Measurements from ENCODE around the gene TMSB15B.
A peak's percentile ranks its signal among the peaks of the same experiment; 100 is the strongest.
"Not testable (repeated sequence)": the region's sequence is repeated elsewhere in the genome, so short reads cannot be mapped to it uniquely, and the experiment has no call there.

TMSB15B gene

GRCh38 chrX:103962411-103963278 lies at the start of gene TMSB15B:
TMSB15B (plus strand) TSS chrX:103962627.
- DNase-seq (ENCODE audit: low spot score), result not testable (repeated sequence)

GRCh38 chrX:103913356-103914020 lies 48.9 kb upstream of the TMSB15B start:
- no peak for TF ChIP-seq CTCF (IDR thresholded peaks at IDR 0.05; ENCODE audit: extremely low read depth, missing control alignments)

GRCh38 chrX:103918050-103918449 lies 44.4 kb upstream of the TMSB15B start:
- peak; percentile 47 for TF ChIP-seq CTCF (IDR thresholded peaks at IDR 0.05; ENCODE audit: extremely low read depth, missing control alignments)
- peak; percentile 56 for DNase-seq (ENCODE audit: low spot score)

More at GRCh38 chrX:103913356-103914020, 48.9 kb upstream of the TMSB15B start:
- DNase-seq (ENCODE audit: low spot score), result no peak

DNA sequence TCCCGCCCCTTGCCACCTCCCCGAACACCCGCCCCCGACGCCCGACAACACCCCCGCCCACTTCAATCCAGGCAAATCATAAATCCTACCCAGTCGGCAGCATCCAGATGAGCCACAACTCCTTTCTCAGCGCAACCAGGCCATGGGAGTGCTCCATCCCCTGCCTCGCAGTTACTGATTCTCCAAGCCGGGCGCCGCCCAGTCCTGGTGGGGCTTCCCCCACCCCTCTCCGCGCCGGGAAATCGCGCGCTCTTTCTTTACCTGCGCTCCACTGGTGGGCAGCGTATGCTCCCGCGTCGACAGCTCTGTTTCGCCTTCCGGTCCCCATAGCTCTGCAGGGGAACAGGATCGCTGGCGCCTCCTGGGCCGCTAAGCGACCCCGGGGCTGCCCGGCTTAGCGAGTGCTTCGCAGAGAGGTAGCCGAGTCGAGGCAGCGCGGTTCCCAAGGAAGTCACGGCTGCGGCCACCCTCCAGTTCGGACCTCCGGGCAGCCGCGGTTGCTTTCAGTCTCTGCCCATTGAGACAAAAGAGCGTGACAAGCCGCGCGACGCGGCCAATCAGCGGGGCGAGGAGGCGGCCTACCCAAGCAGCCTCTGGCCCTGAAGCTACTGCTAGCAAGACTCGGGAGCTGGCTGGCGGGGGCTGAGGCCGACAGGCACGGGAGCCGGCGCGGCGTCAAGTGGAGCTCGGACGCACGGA lies 43.7 kb upstream of the TMSB15B start:
- DNase-seq (ENCODE audit: low spot score), result peak; percentile 49
- no peak for TF ChIP-seq CTCF (IDR thresholded peaks at IDR 0.05; ENCODE audit: extremely low read depth, missing control alignments)

DNA sequence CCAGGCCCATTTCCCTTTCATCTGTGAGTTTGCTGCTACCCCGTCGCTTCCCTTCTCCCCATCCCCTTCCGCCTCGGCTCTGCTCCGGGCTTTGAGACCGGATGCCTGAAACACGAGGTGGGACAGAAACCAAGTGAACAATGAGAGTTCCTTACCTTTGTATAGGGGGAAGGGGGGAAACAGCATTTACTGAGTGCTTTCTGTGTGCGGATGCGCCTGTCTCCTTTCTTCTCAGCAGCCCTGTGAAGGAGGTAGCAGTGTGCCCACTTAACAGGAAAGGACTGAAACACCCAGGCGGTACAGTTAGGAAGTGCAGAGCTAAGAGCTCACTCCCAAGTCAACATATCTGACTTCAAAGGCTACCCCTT lies 43.2 kb upstream of the TMSB15B start:
- TF ChIP-seq CTCF (IDR thresholded peaks at IDR 0.05; ENCODE audit: extremely low read depth, missing control alignments), result no peak
- no peak for DNase-seq (ENCODE audit: low spot score)

DNA sequence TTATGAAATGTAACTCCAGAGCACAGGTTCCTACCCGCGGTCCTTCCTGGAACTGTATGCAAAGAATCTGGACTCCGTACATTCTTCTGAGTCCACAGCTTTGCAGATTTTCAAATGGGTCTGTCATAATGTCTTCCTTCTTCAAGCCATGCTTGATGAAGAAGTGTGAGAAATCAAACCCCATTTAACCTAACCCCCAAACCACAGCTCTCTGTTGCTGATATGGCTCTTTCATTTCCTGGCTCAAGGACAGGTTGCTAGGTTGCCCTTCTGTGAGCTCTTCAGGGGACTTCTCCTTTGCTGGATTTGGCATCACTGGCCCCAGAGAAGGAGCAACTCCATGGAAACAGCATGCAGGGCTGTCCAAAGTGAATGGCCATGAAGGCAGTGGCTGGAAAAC lies 41.9 kb upstream of the TMSB15B start:
- not testable (repeated sequence) for DNase-seq (ENCODE audit: low spot score)

GRCh38 chrX:103927030-103927429 lies 35.4 kb upstream of the TMSB15B start:
- TF ChIP-seq CTCF (IDR thresholded peaks at IDR 0.05; ENCODE audit: extremely low read depth, missing control alignments), result no peak
- no peak for DNase-seq (ENCODE audit: low spot score)

- DNase-seq (ENCODE audit: low spot score), result no peak
- no peak for TF ChIP-seq CTCF (IDR thresholded peaks at IDR 0.05; ENCODE audit: extremely low read depth, missing control alignments)
These were observed 34.8 kb upstream of the TMSB15B start for GRCh38 chrX:103927633-103928032.
